OCI-LY1 (cell line): Measurements from ENCODE around the gene RBMX2.

Experiments used
- H2AFZ ChIP-seq: fragments of 200-600 bp; sonication (generic), shearing (Covaris generic); 2 replicates; pipeline ENCODE4 v1.6.0; 2014; ENCODE audit warnings: antibody characterized with exemption, mild to moderate bottlenecking, low read length
- H3F3A ChIP-seq: fragments of 200-600 bp; sonication (generic), shearing (Covaris generic); 2 replicates; pipeline ENCODE4 v1.6.0; 2014; ENCODE audit warnings: mild to moderate bottlenecking, antibody characterized with exemption, low read length, moderate library complexity; ENCODE audit not compliant: insufficient read depth
- H3K27ac ChIP-seq: fragments of 200-600 bp; sonication (generic); 2 replicates; pipeline ENCODE4 v1.5.1; 2014; ENCODE audit warnings: low read length, mixed run types, mild to moderate bottlenecking, low read depth; ENCODE audit not compliant: poor library complexity, severe bottlenecking
- H3K27me3 ChIP-seq: fragments of 200-600 bp; sonication (generic); 2 replicates; pipeline ENCODE4 v1.6.0; 2014; ENCODE audit warnings: antibody characterized with exemption, mild to moderate bottlenecking, low read length, moderate library complexity; ENCODE audit not compliant: insufficient read depth
- H3K36me3 ChIP-seq: fragments of 200-600 bp; sonication (generic); 2 replicates; pipeline ENCODE4 v1.6.1; 2014; ENCODE audit warnings: mild to moderate bottlenecking, antibody characterized with exemption, low read length, moderate library complexity, mixed read lengths; ENCODE audit not compliant: insufficient read depth
- H3K4me1 ChIP-seq: fragments of 200-600 bp; sonication (generic); 2 replicates; pipeline ENCODE4 v1.5.1; 2014; ENCODE audit warnings: mild to moderate bottlenecking, low read length, moderate library complexity; ENCODE audit not compliant: insufficient read depth, severe bottlenecking
- H3K4me2 ChIP-seq: fragments of 200-600 bp; sonication (generic), shearing (Covaris generic); 2 replicates; pipeline ENCODE4 v1.6.1; 2014; ENCODE audit warnings: low read length
- H3K4me3 ChIP-seq: fragments of 200-600 bp; sonication (generic); 2 replicates; pipeline ENCODE4 v1.5.1; 2014; ENCODE audit warnings: low read length, low read depth, mild to moderate bottlenecking, mixed read lengths; ENCODE audit not compliant: poor library complexity, severe bottlenecking
- H3K79me2 ChIP-seq: fragments of 200-600 bp; shearing (Covaris generic); 2 replicates; pipeline ENCODE4 v1.6.1; 2016; ENCODE audit warnings: mixed run types, low read length, mixed read lengths; ENCODE audit not compliant: insufficient read depth
- H3K9ac ChIP-seq: fragments of 200-600 bp; sonication (generic), shearing (Covaris generic); 2 replicates; pipeline ENCODE4 v1.6.1; 2014; ENCODE audit warnings: mild to moderate bottlenecking, low read length, mixed read lengths
- H3K9me2 ChIP-seq: fragments of 200-600 bp; sonication (generic), shearing (Covaris generic); 2 replicates; pipeline ENCODE4 v1.6.1; 2014; ENCODE audit warnings: low read depth, mild to moderate bottlenecking, low read length, mixed read lengths
- H3K9me3 ChIP-seq: fragments of 200-600 bp; shearing (Covaris generic); 2 replicates; pipeline ENCODE4 v1.6.1; 2014; ENCODE audit warnings: low read length, mixed read lengths
- H4K20me1 ChIP-seq: fragments of 200-600 bp; sonication (generic), shearing (Covaris generic); 2 replicates; pipeline ENCODE4 v1.6.0; 2016; ENCODE audit warnings: mild to moderate bottlenecking, low read length; ENCODE audit not compliant: insufficient read depth
- EZH2 ChIP-seq: fragments of 200-600 bp; sonication (generic), shearing (Covaris generic); IDR thresholded peaks from 2 replicates; pipeline ENCODE4 v1.8.0; 2017; ENCODE audit warnings: borderline replicate concordance, mixed run types, mild to moderate bottlenecking, antibody characterized with exemption, low read length, moderate library complexity, mixed read lengths
- TF ChIP-seq, protein P1 (sequence below): fragments of 200-600 bp; sonication (generic), shearing (Covaris generic); IDR thresholded peaks from 2 replicates; pipeline ENCODE4 v1.5.1; 2017; ENCODE audit warnings: mild to moderate bottlenecking, antibody characterized with exemption, low read length, moderate library complexity, mixed read lengths

The RBMX2 gene

DNA sequence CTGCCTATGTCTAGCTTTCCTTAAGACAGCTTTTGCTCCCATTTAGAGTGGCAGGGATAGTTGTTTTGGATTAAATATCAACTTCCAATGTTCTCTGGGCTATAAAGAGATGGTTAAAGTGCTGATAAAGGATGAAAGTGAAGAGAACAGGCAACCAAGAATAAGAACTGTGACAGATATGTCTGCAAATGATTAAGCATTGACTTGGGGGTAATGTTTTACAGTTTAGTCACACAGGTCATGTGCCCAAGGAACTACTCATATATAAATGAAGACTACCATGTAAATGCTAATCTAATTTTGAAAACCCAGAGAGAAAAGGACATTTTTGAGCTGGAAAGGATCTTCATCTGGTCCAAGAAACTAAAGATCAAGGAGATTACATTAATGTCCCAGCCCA is 42.1 kb downstream of the RBMX2 start:
- Histone ChIP-seq H2AFZ (no peak overlapping the region), H3K4me1 (no peaks in the 10 kb centered on the region), H3K4me3 (no peak overlapping the region), H3K79me2 (no peaks in the 10 kb centered on the region), H3K4me2 (no peak overlapping the region), H3K9ac (no peak overlapping the region), H4K20me1 (no peaks in the 10 kb centered on the region), H3K27me3 (no peaks in the 10 kb centered on the region), H3K9me3 (no peaks in the 10 kb centered on the region), H3F3A (no peaks in the 10 kb centered on the region), H3K27ac (no peak overlapping the region), H3K36me3 (no peaks in the 10 kb centered on the region), H3K9me2 (no peaks in the 10 kb centered on the region)
- no peak for TF ChIP-seq EZH2
- TF ChIP-seq, protein P1, sequence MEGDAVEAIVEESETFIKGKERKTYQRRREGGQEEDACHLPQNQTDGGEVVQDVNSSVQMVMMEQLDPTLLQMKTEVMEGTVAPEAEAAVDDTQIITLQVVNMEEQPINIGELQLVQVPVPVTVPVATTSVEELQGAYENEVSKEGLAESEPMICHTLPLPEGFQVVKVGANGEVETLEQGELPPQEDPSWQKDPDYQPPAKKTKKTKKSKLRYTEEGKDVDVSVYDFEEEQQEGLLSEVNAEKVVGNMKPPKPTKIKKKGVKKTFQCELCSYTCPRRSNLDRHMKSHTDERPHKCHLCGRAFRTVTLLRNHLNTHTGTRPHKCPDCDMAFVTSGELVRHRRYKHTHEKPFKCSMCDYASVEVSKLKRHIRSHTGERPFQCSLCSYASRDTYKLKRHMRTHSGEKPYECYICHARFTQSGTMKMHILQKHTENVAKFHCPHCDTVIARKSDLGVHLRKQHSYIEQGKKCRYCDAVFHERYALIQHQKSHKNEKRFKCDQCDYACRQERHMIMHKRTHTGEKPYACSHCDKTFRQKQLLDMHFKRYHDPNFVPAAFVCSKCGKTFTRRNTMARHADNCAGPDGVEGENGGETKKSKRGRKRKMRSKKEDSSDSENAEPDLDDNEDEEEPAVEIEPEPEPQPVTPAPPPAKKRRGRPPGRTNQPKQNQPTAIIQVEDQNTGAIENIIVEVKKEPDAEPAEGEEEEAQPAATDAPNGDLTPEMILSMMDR = no peak

DNA sequence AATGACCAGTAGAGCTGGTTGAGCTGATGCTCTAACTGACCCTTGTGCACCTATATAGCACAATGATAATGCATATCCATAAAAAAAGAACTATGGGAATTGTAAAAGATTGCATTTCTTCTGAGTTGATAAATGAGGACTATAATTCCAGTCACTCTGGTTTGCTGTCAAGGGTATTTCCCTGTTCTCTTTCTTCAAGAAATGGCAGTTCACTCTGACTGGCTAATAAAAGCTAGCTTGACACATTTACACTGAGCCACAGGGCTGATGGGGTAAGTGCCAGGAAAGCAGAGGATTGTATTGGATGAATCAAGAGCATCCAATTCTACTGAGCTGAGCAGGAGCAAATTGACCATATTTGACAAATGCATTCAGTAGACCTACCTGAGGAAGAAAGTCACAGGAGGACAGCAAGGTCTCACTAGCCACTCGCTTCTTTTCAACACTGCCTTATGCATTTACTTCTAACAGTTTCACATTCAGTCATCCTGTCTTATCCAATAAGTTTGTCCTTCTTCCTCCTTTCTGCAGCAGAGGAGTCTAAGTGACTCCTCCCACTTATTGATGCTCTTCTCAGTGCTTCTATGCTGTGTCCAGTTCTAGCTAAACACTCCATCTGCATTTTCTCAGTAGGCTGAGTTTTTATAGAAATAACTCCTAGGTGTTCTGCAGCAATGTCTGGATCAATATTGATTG is 43.0 kb downstream of the RBMX2 start:
- no peak overlapping the region for H3K9ac ChIP-seq
- no peaks in the 10 kb centered on the region for H3K9me3 ChIP-seq
- H3K27me3 ChIP-seq = no peaks in the 10 kb centered on the region
- no peak overlapping the region for H3K27ac ChIP-seq
- H4K20me1 ChIP-seq = no peaks in the 10 kb centered on the region
- no peak overlapping the region for H3K4me2 ChIP-seq
- H2AFZ ChIP-seq = no peak overlapping the region
- no peak overlapping the region for H3K4me3 ChIP-seq
- no peaks in the 10 kb centered on the region for H3K4me1 ChIP-seq
- H3F3A ChIP-seq = no peaks in the 10 kb centered on the region
- H3K79me2 ChIP-seq = no peaks in the 10 kb centered on the region
- H3K9me2 ChIP-seq = no peaks in the 10 kb centered on the region
- TF ChIP-seq EZH2 = no peak
- TF ChIP-seq, protein P1 = no peak
- H3K36me3 ChIP-seq = no peaks in the 10 kb centered on the region

DNA sequence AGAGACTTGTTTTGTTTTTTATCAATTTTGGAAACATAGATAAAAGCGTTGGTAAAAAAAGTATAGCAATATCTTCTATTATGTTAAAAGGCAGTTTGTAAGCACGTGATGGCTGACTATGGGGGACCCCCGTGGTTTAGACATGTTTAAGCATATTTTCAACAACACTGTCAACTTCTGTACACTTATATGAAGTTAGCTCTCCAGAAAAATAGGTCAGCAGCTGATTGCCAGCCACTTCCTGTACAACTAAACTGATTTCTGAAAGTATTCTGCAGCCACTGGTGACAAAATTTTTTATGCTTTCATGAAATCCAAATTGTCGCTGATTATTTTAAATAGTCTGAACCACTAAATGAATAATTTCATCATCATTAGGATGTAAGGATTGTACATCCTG is 45.2 kb downstream of the RBMX2 start:
- no peak overlapping the region for H3K4me2 ChIP-seq
- no peaks in the 10 kb centered on the region for H3K27me3 ChIP-seq
- no peaks in the 10 kb centered on the region for H3K4me1 ChIP-seq
- no peak overlapping the region for H2AFZ ChIP-seq
- no peak overlapping the region for H3K27ac ChIP-seq
- no peak for TF ChIP-seq EZH2
- TF ChIP-seq, protein P1 = no peak
- no peak overlapping the region for H3K4me3 ChIP-seq
- H4K20me1 ChIP-seq = no peaks in the 10 kb centered on the region
- H3K9me2 ChIP-seq = no peaks in the 10 kb centered on the region
- H3F3A ChIP-seq = no peaks in the 10 kb centered on the region
- no peaks in the 10 kb centered on the region for H3K36me3 ChIP-seq
- no peak overlapping the region for H3K9ac ChIP-seq
- H3K79me2 ChIP-seq = no peaks in the 10 kb centered on the region
- H3K9me3 ChIP-seq = no peaks in the 10 kb centered on the region
